ENCODE results near the gene LRRC18. TPM values are rescaled to one million over a fixed set of nuclear protein-coding genes. Genes with fewer than 3 reads are reported as not detected.

The LRRC18 gene
- total RNA-seq, 1 experiment from 2014 or later, result not detected

DNA sequence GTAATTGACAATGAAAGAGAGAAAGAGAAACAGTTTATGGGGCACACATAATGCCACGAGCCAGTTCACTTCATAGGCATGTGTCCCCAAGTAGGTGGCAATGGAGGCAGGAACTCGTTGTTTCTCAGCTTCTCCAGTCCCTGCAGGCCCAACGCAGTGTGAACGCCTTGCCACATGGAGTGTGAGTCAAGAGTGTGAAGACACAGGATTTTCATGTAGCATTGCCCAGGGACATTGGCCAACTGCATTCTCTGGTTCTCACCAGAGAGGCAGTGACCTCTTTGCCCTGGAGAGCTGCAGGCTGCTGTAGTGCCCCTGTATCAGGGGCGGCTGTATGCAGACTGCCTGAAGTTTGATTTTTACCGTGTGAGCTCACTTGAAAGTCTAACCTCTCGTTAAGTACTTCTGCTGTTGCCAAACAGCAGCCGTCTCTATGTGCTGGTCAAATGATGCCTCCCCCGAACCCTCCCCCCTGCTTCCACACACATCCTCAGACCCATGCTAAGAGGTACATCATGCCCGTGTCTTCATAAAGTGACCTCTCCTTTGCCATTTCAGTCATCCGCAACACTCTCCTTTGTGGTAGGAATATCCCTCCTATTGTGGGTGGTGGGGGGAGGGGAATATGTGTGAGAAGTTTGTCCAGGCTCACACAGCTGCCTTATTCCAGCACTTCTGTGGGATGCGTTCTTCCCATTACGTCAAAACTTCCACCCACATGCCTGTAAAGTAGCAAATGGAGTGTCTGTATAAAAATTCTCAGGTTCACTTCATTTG, 12.7 kb downstream of the LRRC18 start:
- Histone ChIP-seq H3K27me3 (replicated peaks; ENCODE audit: control insufficient read depth, insufficient read depth, low read length) (peaks cover 3% of the 10 kb centered on the region), H3K36me3 (ENCODE audit: control insufficient read depth, insufficient read depth, low read length) (no peaks in the 10 kb centered on the region), H3K4me1 (no peaks in the 10 kb centered on the region), H3K4me3 (ENCODE audit: low read depth, low read length) (no peak overlapping the region), H3K9me3 (no peaks in the 10 kb centered on the region)
- ChIA-PET CTCF (interaction anchor here (0.6 to 0.7 kb wide), 4 partner anchors 10 to 715 kb away, joined by 3 to 7 read pairs (median 4); no protein-coding TSS in a partner anchor), POLR2A (no interaction called here)
- no TSS peak for BruUV-seq (replicated peaks)
- Mint-ChIP-seq H3K9me3 (ENCODE audit: unreplicated experiment) (no peaks in the 10 kb centered on the region), H3K4me1 (ENCODE audit: low read depth, unreplicated experiment) (no peaks in the 10 kb centered on the region), H3K36me3 (ENCODE audit: insufficient read depth, unreplicated experiment) (no peaks in the 10 kb centered on the region), H3K27me3 (ENCODE audit: insufficient read depth, unreplicated experiment) (peaks cover 27% of the 10 kb centered on the region), H3K27ac (ENCODE audit: unreplicated experiment) (no peak overlapping the region), H3K4me3 (ENCODE audit: unreplicated experiment) (no peak overlapping the region)
- DNase-seq, result no peak
- intact Hi-C loops (cut with micrococcal nuclease; ENCODE audit: unreplicated experiment), result no loop called here
- TF ChIP-seq, protein P1, sequence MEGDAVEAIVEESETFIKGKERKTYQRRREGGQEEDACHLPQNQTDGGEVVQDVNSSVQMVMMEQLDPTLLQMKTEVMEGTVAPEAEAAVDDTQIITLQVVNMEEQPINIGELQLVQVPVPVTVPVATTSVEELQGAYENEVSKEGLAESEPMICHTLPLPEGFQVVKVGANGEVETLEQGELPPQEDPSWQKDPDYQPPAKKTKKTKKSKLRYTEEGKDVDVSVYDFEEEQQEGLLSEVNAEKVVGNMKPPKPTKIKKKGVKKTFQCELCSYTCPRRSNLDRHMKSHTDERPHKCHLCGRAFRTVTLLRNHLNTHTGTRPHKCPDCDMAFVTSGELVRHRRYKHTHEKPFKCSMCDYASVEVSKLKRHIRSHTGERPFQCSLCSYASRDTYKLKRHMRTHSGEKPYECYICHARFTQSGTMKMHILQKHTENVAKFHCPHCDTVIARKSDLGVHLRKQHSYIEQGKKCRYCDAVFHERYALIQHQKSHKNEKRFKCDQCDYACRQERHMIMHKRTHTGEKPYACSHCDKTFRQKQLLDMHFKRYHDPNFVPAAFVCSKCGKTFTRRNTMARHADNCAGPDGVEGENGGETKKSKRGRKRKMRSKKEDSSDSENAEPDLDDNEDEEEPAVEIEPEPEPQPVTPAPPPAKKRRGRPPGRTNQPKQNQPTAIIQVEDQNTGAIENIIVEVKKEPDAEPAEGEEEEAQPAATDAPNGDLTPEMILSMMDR (IDR thresholded peaks at IDR 0.05; ENCODE audit: insufficient read depth in 1 of 2, low read depth in 1 of 2, low read length in 1 of 2, severe bottlenecking in 1 of 2, unreplicated experiment in 1 of 2), result no peak

DNA sequence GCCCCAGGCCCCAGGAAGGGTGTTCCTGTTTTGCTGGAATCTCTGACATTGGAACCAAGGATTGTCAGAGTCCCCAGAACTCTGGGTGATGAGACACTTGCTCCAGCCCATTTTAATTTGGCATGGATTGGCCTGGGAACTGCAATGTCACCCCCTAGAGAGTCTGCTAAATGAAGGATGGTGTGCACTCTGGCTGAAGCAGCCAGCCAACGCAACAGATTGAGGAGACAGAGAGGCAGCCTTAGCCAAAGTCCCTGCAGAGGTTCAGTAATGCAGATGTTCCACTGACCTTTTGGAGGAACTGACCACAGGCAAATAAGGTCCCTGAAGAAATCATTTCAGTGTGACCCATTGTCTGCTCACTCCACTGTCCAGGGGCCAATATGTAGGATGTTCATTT, 13.4 kb downstream of the LRRC18 start:
- Mint-ChIP-seq H3K4me1 (ENCODE audit: low read depth, unreplicated experiment) (no peaks in the 10 kb centered on the region), H3K4me3 (ENCODE audit: unreplicated experiment) (no peak overlapping the region), H3K27ac (ENCODE audit: unreplicated experiment) (no peak overlapping the region), H3K36me3 (ENCODE audit: insufficient read depth, unreplicated experiment) (no peaks in the 10 kb centered on the region), H3K27me3 (ENCODE audit: insufficient read depth, unreplicated experiment) (peaks cover 28% of the 10 kb centered on the region), H3K9me3 (ENCODE audit: unreplicated experiment) (no peaks in the 10 kb centered on the region)
- TF ChIP-seq, protein P1 (IDR thresholded peaks at IDR 0.05; ENCODE audit: insufficient read depth in 1 of 2, low read depth in 1 of 2, low read length in 1 of 2, severe bottlenecking in 1 of 2, unreplicated experiment in 1 of 2), result no peak
- ChIA-PET POLR2A (no interaction called here), CTCF (interaction anchor here (0.6 to 0.7 kb wide), 4 partner anchors 11 to 715 kb away, joined by 3 to 7 read pairs (median 4); no protein-coding TSS in a partner anchor)
- Histone ChIP-seq H3K4me1 (no peaks in the 10 kb centered on the region), H3K9me3 (no peaks in the 10 kb centered on the region), H3K36me3 (ENCODE audit: control insufficient read depth, insufficient read depth, low read length) (no peaks in the 10 kb centered on the region), H3K27me3 (replicated peaks; ENCODE audit: control insufficient read depth, insufficient read depth, low read length) (peaks cover 3% of the 10 kb centered on the region), H3K4me3 (ENCODE audit: low read depth, low read length) (no peak overlapping the region)
- no peak for DNase-seq
- no TSS peak for BruUV-seq (replicated peaks)
- intact Hi-C loops (cut with micrococcal nuclease; ENCODE audit: unreplicated experiment), result no loop called here

DNA sequence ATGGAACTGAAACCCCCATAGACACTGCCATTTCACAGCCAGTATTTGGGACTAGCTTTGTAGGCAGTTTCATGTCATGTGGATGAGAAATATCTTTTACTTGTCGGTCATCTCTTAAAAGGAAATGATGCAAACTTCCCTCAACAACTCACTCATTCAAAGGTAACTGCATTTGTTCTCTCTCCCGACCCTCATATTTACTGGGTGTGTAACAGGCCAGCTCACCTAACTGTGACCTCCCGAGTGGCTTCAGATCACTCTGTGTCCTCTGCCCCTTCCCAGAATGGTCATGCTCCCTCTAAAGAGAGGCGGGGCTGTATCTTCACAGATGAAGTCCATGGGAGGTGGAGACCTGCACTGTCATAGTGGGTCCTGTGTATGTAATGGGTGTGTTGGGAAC, 14.7 kb downstream of the LRRC18 start:
- Histone ChIP-seq H3K27me3 (replicated peaks; ENCODE audit: control insufficient read depth, insufficient read depth, low read length) (peaks cover 2% of the 10 kb centered on the region; the same call in 1 of the 2 replicates), H3K4me3 (ENCODE audit: low read depth, low read length) (no peak overlapping the region), H3K4me1 (no peaks in the 10 kb centered on the region), H3K9me3 (no peaks in the 10 kb centered on the region), H3K36me3 (ENCODE audit: control insufficient read depth, insufficient read depth, low read length) (no peaks in the 10 kb centered on the region)
- Mint-ChIP-seq H3K9me3 (ENCODE audit: unreplicated experiment) (no peaks in the 10 kb centered on the region), H3K36me3 (ENCODE audit: insufficient read depth, unreplicated experiment) (no peaks in the 10 kb centered on the region), H3K4me1 (ENCODE audit: low read depth, unreplicated experiment) (no peaks in the 10 kb centered on the region), H3K4me3 (ENCODE audit: unreplicated experiment) (no peak overlapping the region), H3K27me3 (ENCODE audit: insufficient read depth, unreplicated experiment) (peaks cover 32% of the 10 kb centered on the region), H3K27ac (ENCODE audit: unreplicated experiment) (no peak overlapping the region)
- DNase-seq, result no peak
- TF ChIP-seq, protein P1 (IDR thresholded peaks at IDR 0.05; ENCODE audit: insufficient read depth in 1 of 2, low read depth in 1 of 2, low read length in 1 of 2, severe bottlenecking in 1 of 2, unreplicated experiment in 1 of 2), result no peak
- no TSS peak for BruUV-seq (replicated peaks)
- POLR2A ChIA-PET, result no interaction called here
- intact Hi-C loops (cut with micrococcal nuclease; ENCODE audit: unreplicated experiment), result no loop called here
- CTCF ChIA-PET, result interaction anchor here (0.8 kb wide), 1 partner anchor 20 kb away, joined by 3 read pairs; no protein-coding TSS in a partner anchor
